IPS-20b (cell line): ENCODE results near the gene HLA-DPA1.

Experiments
- H3K27ac ChIP-seq: one replicate; pipeline ENCODE4 v1.5.1; 2013; ENCODE audit warnings: low read length
- H3K27me3 ChIP-seq: 2 replicates; pipeline ENCODE4 v1.6.1; 2013; ENCODE audit warnings: mild to moderate bottlenecking, low read length, inconsistent platforms; ENCODE audit not compliant: insufficient read depth
- H3K36me3 ChIP-seq: 2 replicates; pipeline ENCODE4 v1.6.1; 2013; ENCODE audit warnings: low read depth, mild to moderate bottlenecking, inconsistent platforms, low read length, moderate library complexity; ENCODE audit not compliant: insufficient read depth
- H3K4me1 ChIP-seq: 2 replicates; pipeline ENCODE4 v1.6.1; 2013; ENCODE audit warnings: mild to moderate bottlenecking, control low read depth, inconsistent platforms, low read length, moderate library complexity; ENCODE audit not compliant: insufficient read depth
- H3K4me3 ChIP-seq: 2 replicates; pipeline ENCODE4 v1.5.1; 2013; ENCODE audit warnings: mild to moderate bottlenecking, low read length, inconsistent platforms
- H3K9ac ChIP-seq: 2 replicates; pipeline ENCODE4 v1.6.1; 2013; ENCODE audit warnings: low read depth, mild to moderate bottlenecking, inconsistent platforms, low read length, moderate library complexity
- H3K9me3 ChIP-seq: 2 replicates; pipeline ENCODE4 v1.6.1; 2013; ENCODE audit warnings: mild to moderate bottlenecking, low read depth, low read length, inconsistent platforms; ENCODE audit not compliant: insufficient read depth

Gene HLA-DPA1

DNA sequence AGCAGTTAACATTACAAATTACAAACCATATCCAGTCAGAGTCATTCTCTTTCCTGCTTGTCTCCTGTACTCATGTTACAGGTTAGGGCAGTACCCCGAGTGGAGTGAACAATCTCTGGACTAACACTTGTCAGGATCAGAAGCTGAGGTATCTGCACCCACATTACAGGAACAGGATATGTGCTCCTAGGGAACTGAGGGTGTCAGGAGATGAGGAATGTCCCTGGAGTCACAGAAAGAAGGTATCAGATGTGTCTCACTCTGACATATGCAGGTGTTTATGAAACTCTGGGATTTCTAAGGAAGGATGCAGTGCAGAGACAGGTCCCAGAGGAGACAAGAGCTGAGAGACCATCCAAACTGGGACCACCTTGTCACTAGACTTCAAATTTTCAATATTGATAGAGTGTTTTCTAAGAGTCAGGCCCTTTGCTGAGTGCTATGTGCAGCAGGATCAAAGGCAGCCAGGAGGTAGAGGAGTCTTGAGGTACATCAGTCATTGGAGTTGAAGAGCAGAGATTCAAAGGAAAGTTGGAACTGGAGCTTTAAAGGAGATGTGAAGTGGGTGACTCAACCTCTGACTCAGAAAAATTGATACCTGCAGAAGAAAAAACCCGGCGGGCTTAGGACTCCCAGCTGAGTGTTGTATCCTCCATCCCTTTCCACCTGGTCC lies 14.9 kb upstream of the HLA-DPA1 start:
- peaks cover 51% of the 10 kb centered on the region for H3K36me3 ChIP-seq

DNA sequence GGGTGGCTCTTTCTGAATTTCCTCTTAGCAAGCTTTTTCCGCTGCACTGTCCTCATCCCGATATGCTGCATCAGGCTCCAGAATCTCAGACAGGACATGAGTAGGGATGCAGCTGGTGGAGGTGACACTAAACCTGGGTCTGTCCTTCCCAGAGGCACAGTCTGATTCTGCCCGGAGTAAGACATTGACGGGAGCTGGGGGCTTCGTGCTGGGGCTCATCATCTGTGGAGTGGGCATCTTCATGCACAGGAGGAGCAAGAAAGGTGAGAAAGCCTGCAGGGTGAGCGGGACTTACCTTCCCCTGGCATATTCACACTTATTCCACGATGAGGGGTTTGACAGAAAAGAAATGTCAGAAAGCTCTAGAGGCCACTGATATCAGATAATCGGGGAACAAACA lies 12.2 kb upstream of the HLA-DPA1 start:
- H3K36me3 ChIP-seq, result peaks cover 53% of the 10 kb centered on the region
- no peaks in the 10 kb centered on the region; the same call in 1 of the 2 replicates for H3K4me1 ChIP-seq
- no peaks in the 10 kb centered on the region for H3K9me3 ChIP-seq
- peaks cover 8% of the 10 kb centered on the region for H3K27me3 ChIP-seq
- H3K27ac ChIP-seq, result no peak overlapping the region
- H3K4me3 ChIP-seq, result no peak overlapping the region
- no peak overlapping the region for H3K9ac ChIP-seq

More for the DNA sequence above, 14.9 kb upstream of the HLA-DPA1 start:
- H3K27me3 ChIP-seq, result peaks cover 7% of the 10 kb centered on the region
- H3K9me3 ChIP-seq, result no peaks in the 10 kb centered on the region
- no peak overlapping the region for H3K9ac ChIP-seq
- no peak overlapping the region for H3K27ac ChIP-seq
- H3K4me3 ChIP-seq, result no peak overlapping the region
- no peaks in the 10 kb centered on the region for H3K4me1 ChIP-seq

DNA sequence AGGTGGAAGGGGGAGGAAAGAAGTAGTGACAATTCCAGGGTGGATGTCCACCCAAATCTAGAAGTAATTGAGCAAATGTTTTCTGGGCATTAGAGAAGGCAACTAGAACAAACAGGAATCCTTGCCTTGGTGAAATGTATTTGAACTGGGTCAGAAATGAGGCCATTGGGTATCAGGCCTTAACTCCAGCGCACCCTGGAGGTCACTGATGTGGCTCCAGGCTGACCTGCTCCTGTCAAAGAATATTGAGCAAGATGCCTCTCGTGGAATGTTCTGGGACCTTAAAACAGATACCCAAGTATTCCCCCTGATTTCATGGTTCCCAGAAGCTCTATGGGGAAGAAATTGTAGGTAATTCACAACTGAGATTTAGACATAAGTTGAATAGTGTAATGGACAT lies 9.3 kb upstream of the HLA-DPA1 start:
- peaks cover 8% of the 10 kb centered on the region for H3K27me3 ChIP-seq
- H3K27ac ChIP-seq, result no peak overlapping the region
- no peaks in the 10 kb centered on the region for H3K9me3 ChIP-seq
- H3K4me1 ChIP-seq, result no peaks in the 10 kb centered on the region; the same call in 1 of the 2 replicates
- H3K36me3 ChIP-seq, result peaks cover 45% of the 10 kb centered on the region; the same call in 1 of the 2 replicates
- no peak overlapping the region for H3K4me3 ChIP-seq
- no peak overlapping the region for H3K9ac ChIP-seq

DNA sequence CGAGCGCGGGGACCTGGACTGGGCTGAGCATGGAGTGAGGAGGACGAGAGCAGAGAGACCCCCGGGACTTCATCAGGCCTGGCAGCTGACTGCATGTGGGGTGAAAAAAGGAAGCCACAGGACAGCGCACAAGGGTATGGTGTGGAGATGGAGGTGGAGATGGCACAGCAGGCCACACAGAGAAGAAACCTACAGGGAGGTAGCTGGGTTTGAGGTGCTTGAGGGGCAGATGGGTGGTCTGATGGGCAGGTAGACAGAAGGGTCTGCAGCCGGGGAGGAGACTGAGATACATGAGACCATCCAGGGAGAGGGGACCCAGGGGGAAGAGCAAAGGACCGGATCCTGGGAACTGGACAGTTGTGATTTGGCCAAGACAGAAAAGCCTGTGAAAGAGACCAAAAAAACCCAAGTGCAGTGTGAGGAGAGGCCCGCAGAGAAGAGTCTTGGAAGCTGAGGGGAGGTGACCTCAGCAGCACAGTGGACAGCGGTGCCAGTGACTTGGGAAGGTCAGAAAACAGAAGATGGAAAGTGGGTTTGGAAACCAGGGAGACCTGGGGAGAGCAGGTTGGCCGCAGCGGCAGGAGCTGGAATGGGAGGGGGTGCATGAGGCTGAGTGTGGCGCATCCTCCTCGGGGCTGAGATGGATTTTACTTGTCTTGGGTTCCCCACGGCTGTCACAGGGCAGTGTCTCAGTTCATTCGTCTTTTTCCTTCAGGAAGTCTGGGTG lies 7.8 kb upstream of the HLA-DPA1 start:
- H3K27ac ChIP-seq, result no peak overlapping the region
- peak overlapping the region; percentile 94 for H3K4me3 ChIP-seq

DNA sequence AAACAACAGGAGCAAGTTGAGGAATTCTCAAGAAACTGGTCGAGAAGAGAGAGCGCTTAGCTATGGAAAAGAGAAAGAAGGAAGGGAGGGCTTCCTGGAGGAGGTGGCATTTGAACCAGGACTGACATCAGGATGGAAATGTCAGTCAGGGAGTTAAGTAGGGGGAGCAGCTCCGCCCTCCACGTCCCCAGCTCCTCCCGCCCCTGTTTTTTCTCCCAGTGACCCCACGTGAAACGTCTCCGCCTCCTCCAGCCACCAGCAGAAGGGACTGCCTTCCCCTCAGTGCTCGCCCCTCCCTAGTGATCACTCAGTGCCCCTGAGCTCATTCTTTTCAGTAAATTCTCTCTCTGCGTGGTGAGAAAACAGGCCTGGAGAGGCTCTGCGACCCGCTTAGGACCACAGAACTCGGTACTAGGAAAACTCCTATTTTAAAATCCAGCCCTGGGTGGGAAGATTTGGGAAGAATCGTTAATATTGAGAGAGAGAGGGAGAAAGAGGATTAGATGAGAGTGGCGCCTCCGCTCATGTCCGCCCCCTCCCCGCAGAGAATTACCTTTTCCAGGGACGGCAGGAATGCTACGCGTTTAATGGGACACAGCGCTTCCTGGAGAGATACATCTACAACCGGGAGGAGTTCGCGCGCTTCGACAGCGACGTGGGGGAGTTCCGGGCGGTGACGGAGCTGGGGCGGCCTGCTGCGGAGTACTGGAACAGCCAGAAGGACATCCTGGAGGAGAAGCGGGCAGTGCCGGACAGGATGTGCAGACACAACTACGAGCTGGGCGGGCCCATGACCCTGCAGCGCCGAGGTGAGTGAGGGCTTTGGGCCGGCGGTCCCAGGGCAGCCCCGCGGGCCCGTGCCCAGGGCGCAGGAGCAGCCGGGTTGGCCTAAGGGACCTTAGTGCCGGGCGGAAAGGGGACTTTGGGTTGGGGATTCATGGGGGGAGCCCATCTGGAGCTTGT lies 7.0 kb upstream of the HLA-DPA1 start:
- Histone ChIP-seq H3K4me1 (no peaks in the 10 kb centered on the region; the same call in 1 of the 2 replicates), H3K27ac (peak overlapping the region; percentile 27), H3K4me3 (peak overlapping the region; percentile 94), H3K36me3 (peaks cover 22% of the 10 kb centered on the region; the same call in 1 of the 2 replicates), H3K9me3 (no peaks in the 10 kb centered on the region), H3K9ac (peak overlapping the region; percentile 84; the same call in 1 of the 2 replicates), H3K27me3 (peaks cover 8% of the 10 kb centered on the region)

More for the DNA sequence above, 7.8 kb upstream of the HLA-DPA1 start:
- H3K36me3 ChIP-seq, result peaks cover 30% of the 10 kb centered on the region; the same call in 1 of the 2 replicates
- no peaks in the 10 kb centered on the region; the same call in 1 of the 2 replicates for H3K4me1 ChIP-seq
- peaks cover 8% of the 10 kb centered on the region for H3K27me3 ChIP-seq
- peak overlapping the region; percentile 84; the same call in 1 of the 2 replicates for H3K9ac ChIP-seq
- no peaks in the 10 kb centered on the region for H3K9me3 ChIP-seq

DNA sequence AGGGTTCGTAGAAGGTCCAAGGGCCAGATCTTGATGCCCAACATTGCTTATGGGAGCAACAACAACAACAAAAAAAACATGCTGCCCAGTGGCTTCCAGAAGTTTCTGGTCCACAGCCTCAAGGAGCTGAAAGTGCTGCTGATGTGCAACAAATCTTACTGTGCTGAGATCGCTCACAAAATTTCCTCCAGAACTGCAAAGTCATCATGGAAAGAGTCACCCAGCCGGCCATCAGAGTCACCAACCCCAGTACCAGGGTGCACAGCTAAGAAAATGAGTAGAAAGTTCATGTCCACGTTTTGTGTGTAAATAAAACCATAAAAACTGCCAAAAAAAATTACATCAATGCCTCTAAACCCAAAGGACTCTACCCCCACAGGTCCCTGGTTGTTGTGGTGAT lies 6.1 kb upstream of the HLA-DPA1 start:
- H3K4me3 ChIP-seq, result peak overlapping the region; percentile 94; the same call in 1 of the 2 replicates
- H3K9ac ChIP-seq, result no peak overlapping the region
- H3K36me3 ChIP-seq, result peaks cover 14% of the 10 kb centered on the region; the same call in 1 of the 2 replicates
- peaks cover 8% of the 10 kb centered on the region for H3K27me3 ChIP-seq
- H3K27ac ChIP-seq, result no peak overlapping the region
- no peaks in the 10 kb centered on the region; the same call in 1 of the 2 replicates for H3K4me1 ChIP-seq
- H3K9me3 ChIP-seq, result no peaks in the 10 kb centered on the region

DNA sequence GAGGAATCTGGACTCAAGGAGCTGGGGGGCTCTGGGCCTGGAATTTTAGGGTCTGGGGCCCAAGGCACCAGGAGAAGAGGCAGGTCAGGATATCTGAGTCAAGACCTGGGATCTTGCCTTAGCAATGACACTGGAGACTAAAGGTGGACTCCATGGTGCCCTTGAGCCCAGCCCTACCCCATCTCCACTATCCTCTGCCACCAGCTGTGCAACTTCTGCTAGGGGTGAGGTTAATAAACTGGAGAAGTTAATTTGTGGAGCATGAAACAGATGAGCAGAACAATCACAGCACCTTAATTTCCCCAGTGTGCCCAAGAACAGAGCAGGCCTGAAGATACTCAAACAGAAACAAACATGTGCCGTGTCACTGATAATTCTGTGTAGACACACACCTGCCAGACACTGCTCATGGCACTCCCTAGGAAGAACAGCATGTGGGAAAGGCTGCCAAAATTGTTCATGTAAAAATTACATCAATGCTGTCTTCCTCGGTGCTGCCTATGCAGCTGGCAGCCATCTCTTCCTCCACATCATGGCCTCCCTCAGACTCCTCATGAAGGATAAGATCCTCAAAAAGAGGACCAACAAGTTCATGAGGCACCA lies 5.6 kb upstream of the HLA-DPA1 start:
- no peaks in the 10 kb centered on the region for H3K9me3 ChIP-seq
- H3K4me1 ChIP-seq, result no peaks in the 10 kb centered on the region; the same call in 1 of the 2 replicates
- no peak overlapping the region for H3K9ac ChIP-seq
- no peak overlapping the region for H3K27ac ChIP-seq
- no peak overlapping the region for H3K4me3 ChIP-seq
- peaks cover 8% of the 10 kb centered on the region; the same call in 1 of the 2 replicates for H3K36me3 ChIP-seq
- H3K27me3 ChIP-seq, result peaks cover 8% of the 10 kb centered on the region

DNA sequence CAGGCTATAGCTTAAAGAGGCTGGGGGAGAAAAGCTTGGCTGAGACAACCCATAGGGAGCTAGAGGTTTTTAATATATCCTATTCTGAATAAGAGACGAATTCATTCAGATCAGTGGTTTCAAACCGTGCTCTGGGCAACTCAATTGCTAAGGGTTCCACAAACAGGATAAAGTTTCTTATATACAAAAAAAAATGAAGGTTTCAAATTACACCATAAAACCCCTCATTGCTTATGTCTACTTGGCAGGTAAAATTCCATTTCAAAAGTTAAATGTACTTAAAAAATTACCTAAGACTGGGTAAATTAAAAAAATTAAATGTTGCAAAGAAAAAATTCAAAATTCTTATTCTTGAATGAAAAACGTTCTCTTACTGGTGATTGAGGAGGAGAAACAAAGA lies 5.0 kb upstream of the HLA-DPA1 start:
- H3K27me3 ChIP-seq, result peaks cover 8% of the 10 kb centered on the region
- H3K27ac ChIP-seq, result no peak overlapping the region
- peaks cover 2% of the 10 kb centered on the region; the same call in 1 of the 2 replicates for H3K36me3 ChIP-seq
- H3K9me3 ChIP-seq, result no peaks in the 10 kb centered on the region
- H3K4me3 ChIP-seq, result no peak overlapping the region
- no peaks in the 10 kb centered on the region; the same call in 1 of the 2 replicates for H3K4me1 ChIP-seq
- H3K9ac ChIP-seq, result no peak overlapping the region

DNA sequence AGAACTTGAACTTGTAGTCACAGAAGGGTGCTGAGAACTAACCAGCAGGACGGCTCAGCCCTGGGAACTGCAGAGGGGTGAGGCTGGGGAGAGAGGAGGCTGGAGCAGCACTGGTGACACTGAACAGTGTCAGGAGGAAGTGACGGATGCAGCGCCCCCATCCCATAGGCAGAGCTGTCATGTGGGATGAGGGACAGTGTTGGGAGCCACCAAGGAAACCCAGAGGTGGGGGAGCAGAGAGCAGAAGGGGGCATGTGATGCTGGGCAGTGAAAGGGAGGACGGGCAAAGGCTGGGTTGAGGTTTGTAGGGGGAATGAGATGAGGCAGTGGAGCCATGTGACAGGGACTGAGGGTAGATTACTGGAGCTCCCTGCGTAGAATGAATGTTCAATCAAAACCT lies 4.5 kb upstream of the HLA-DPA1 start:
- Histone ChIP-seq H3K9ac (no peak overlapping the region), H3K4me1 (no peaks in the 10 kb centered on the region; the same call in 1 of the 2 replicates), H3K27ac (no peak overlapping the region), H3K4me3 (no peak overlapping the region), H3K36me3 (no peaks in the 10 kb centered on the region), H3K9me3 (no peaks in the 10 kb centered on the region), H3K27me3 (peaks cover 8% of the 10 kb centered on the region)

DNA sequence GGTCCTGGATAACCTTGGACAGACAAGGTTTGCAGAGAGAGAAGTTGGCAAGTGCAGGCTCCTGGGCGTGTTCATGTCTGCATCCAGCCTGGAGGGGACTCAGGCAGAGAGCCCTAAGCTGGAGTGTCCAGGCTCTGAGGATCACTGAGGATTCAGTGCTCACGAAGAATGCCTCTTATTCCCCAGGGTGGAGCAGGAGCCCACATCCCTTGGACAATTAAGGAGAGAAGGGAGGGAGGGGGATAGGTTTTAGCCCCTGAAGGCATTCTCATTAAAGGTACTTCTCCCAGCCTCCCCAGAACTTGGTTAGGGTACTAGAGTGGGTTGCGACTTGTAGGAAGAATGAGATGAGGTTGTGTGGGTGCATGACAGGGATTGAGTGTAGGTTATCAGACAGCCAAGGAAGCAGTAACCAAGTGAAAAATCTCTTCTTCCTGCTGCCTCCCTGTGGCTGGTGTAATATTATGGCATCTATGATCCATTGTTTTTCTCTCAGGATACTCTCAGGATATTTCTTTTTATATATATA lies 3.0 kb upstream of the HLA-DPA1 start:
- H3K27ac ChIP-seq, result no peak overlapping the region

More for the DNA sequence above, 3.0 kb upstream of the HLA-DPA1 start:
- Histone ChIP-seq H3K36me3 (no peaks in the 10 kb centered on the region), H3K4me1 (no peaks in the 10 kb centered on the region; the same call in 1 of the 2 replicates), H3K9ac (no peak overlapping the region), H3K9me3 (no peaks in the 10 kb centered on the region), H3K27me3 (peaks cover 5% of the 10 kb centered on the region; the same call in 1 of the 2 replicates), H3K4me3 (no peak overlapping the region)
